Activated CD4-positive, CD25-positive, alpha-beta regulatory T cell treated with anti-CD3 and anti-CD28 coated beads, Interleukin-2, amount 50 U/mL, for 24 hours (primary cell): ENCODE measurements around the gene APP.
"Not testable (repeated sequence)": the region's sequence is repeated elsewhere in the genome, so short reads cannot be mapped to it uniquely, and the experiment has no call there.

Experiments used
- ATAC-seq, 2 donors: fragments of 150-1000 bp; cut with Tn5 transposase; one replicate each; pipeline ENCODE4 v1.10.0; 2021; ENCODE audit warnings: mild to moderate bottlenecking in 1 of 2, moderate library complexity in 1 of 2

The APP gene

GRCh38 chr21:26019236-26019635 is 151.3 kb downstream of the APP start:
- no peak for ATAC-seq

- ATAC-seq, result no peak
These were observed 156.6 kb downstream of the APP start for GRCh38 chr21:26013970-26014369.

- not testable (repeated sequence) for ATAC-seq
These were observed 158.1 kb downstream of the APP start for GRCh38 chr21:26012482-26012881.

- ATAC-seq, result no peak
These were observed 159.2 kb downstream of the APP start for GRCh38 chr21:26011292-26011940.

- no peak for ATAC-seq
These were observed 162.5 kb downstream of the APP start for GRCh38 chr21:26007951-26008498.

- no peak for ATAC-seq
These were observed 165.1 kb downstream of the APP start for GRCh38 chr21:26005464-26005863.

- no peak for ATAC-seq
These were observed 167.2 kb downstream of the APP start for GRCh38 chr21:26003404-26003803.

- no peak for ATAC-seq
These were observed 169.2 kb downstream of the APP start for GRCh38 chr21:26001356-26001755.

- ATAC-seq, result peak; percentile 30 to 44
These were observed 170.5 kb downstream of the APP start for GRCh38 chr21:25999921-26000582.

GRCh38 chr21:25997788-25998611 is 172.6 kb downstream of the APP start:
- no peak for ATAC-seq

- no peak for ATAC-seq
These were observed 175.3 kb downstream of the APP start for GRCh38 chr21:25995278-25995677.

- ATAC-seq, result no peak
These were observed 175.8 kb downstream of the APP start for GRCh38 chr21:25994758-25995163.

- no peak for ATAC-seq
These were observed 181.8 kb downstream of the APP start for GRCh38 chr21:25988738-25989137.

- no peak for ATAC-seq
These were observed 183.0 kb downstream of the APP start for GRCh38 chr21:25987531-25987930.

GRCh38 chr21:25986928-25987327 is 183.6 kb downstream of the APP start:
- ATAC-seq, result no peak

GRCh38 chr21:25985990-25986389 is 184.6 kb downstream of the APP start:
- no peak for ATAC-seq

GRCh38 chr21:25984538-25984937 is 186.0 kb downstream of the APP start:
- ATAC-seq, result no peak

GRCh38 chr21:25983745-25984144 is 186.8 kb downstream of the APP start:
- ATAC-seq, result no peak

- no peak for ATAC-seq
These were observed 189.9 kb downstream of the APP start for GRCh38 chr21:25980710-25981109.

- no peak for ATAC-seq
These were observed 190.5 kb downstream of the APP start for GRCh38 chr21:25979845-25980616.

- no peak for ATAC-seq
These were observed 193.4 kb downstream of the APP start for GRCh38 chr21:25977068-25977611.

GRCh38 chr21:25974964-25975363 is 195.6 kb downstream of the APP start:
- ATAC-seq, result no peak
